Measurements from ENCODE around the gene ZMYM4. TPM values are rescaled to one million over a fixed set of nuclear protein-coding genes. Genes with fewer than 3 reads are reported as not detected.
"Not testable (repeated sequence)": the region's sequence is repeated elsewhere in the genome, so short reads cannot be mapped to it uniquely, and the experiment has no call there.

Gene ZMYM4
- polyA plus RNA-seq, 1 donor (not counting 4 experiments of a cell fraction or from before 2014, with no cell fraction given) = 24.8 TPM

DNA sequence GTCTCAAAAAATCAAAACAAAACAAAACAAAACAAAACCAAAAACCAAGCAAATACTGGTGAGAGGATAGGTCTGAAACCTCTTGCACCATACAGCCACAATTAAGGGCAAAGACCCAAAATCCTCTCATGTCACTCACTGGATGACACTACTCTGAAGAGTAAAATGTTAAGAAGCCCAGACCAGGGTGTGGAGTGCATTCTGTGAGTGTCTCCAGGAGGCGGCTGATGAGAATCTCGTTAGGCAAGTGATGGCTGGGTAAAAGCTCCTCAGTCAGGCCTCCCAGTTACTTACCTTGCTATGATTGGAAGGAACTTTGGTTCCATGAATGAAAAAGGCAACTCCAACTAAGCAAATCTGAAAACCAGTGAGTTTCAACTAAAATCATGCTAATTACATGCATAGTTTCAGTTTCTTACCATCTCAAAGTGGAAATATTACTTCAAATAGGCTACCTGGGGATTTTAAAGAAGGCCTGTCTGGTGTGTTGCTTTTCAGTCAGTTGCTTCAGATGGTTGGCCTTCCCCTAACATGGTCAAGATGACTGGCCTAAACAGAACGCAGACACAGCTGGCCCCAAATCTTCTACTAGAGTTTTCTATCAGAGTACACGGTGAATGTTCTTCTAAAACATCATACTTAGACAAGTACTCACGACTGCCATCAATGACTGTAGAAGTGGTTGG, 193.6 kb downstream of the ZMYM4 start:
- Histone ChIP-seq H3K9ac (ENCODE audit: control insufficient read depth, extremely low read depth, insufficient read depth, low read length) (no peak overlapping the region), H4K20me1 (ENCODE audit: control insufficient read depth, extremely low read depth, insufficient read depth, low read length) (no peaks in the 10 kb centered on the region), H3K4me3 (ENCODE audit: control insufficient read depth in 2 of 3, extremely low read depth in 1 of 3, insufficient read depth in 2 of 3, low read depth in 1 of 3, low read length in 3 of 3) (no peak overlapping the region), H3K79me2 (ENCODE audit: control insufficient read depth, insufficient read depth, low read length) (no peaks in the 10 kb centered on the region), H3K27me3 (ENCODE audit: control insufficient read depth, extremely low read depth, insufficient read depth, low read length) (no peaks in the 10 kb centered on the region), H3K36me3 (ENCODE audit: control insufficient read depth in 2 of 2, extremely low read depth in 1 of 2, insufficient read depth in 2 of 2, low read length in 2 of 2) (peaks cover 0 to 5% of the 10 kb centered on the region in 2 experiments), H3K9me1 (ENCODE audit: control insufficient read depth, extremely low read depth, insufficient read depth, low read length) (no peaks in the 10 kb centered on the region), H3K4me2 (ENCODE audit: control insufficient read depth, extremely low read depth, insufficient read depth, low read depth, low read length) (no peak overlapping the region), H3K4me1 (ENCODE audit: control insufficient read depth, extremely low read depth, insufficient read depth, low read length) (peaks cover 4% of the 10 kb centered on the region), H3K27ac (ENCODE audit: control insufficient read depth, insufficient read depth, low read length) (no peak overlapping the region), H3K9me3 (ENCODE audit: control insufficient read depth, low read depth, low read length) (no peaks in the 10 kb centered on the region), H2AFZ (ENCODE audit: control insufficient read depth, low read length) (no peak overlapping the region)
- dilution Hi-C loops (cut with MboI; ENCODE audit: extremely low pct_ligation_motif_present, low sequenced_read_pairs) = no loop called here
- FAIRE-seq (no peak), DNase-seq (ENCODE audit: low read depth, low spot score) (no peak)
- no peak for TF ChIP-seq CTCF (optimal IDR thresholded peaks at IDR 0.05 in 1 of 3, IDR thresholded peaks at IDR 0.05 in 1 of 3, conservative IDR thresholded peaks at IDR 0.05 in 1 of 3; ENCODE audit: extremely low read depth in 1 of 3, insufficient read depth in 2 of 3, low read length in 3 of 3)

- H3K4me3 ChIP-seq (ENCODE audit: control insufficient read depth in 2 of 3, extremely low read depth in 1 of 3, insufficient read depth in 2 of 3, low read depth in 1 of 3, low read length in 3 of 3) = no peak overlapping the region
- no peak overlapping the region for H3K27ac ChIP-seq (ENCODE audit: control insufficient read depth, insufficient read depth, low read length)
- no peaks in the 10 kb centered on the region for H4K20me1 ChIP-seq (ENCODE audit: control insufficient read depth, extremely low read depth, insufficient read depth, low read length)
- H3K9ac ChIP-seq (ENCODE audit: control insufficient read depth, extremely low read depth, insufficient read depth, low read length) = no peak overlapping the region
- FAIRE-seq (peak; percentile 34), DNase-seq (ENCODE audit: low read depth, low spot score) (no peak)
- no peaks in the 10 kb centered on the region for H3K9me3 ChIP-seq (ENCODE audit: control insufficient read depth, low read depth, low read length)
- peaks cover 0 to 5% of the 10 kb centered on the region in 2 experiments for H3K36me3 ChIP-seq (ENCODE audit: control insufficient read depth in 2 of 2, extremely low read depth in 1 of 2, insufficient read depth in 2 of 2, low read length in 2 of 2)
- H3K4me2 ChIP-seq (ENCODE audit: control insufficient read depth, extremely low read depth, insufficient read depth, low read depth, low read length) = no peak overlapping the region
- H3K4me1 ChIP-seq (ENCODE audit: control insufficient read depth, extremely low read depth, insufficient read depth, low read length) = peaks cover 10% of the 10 kb centered on the region
- dilution Hi-C loops (cut with MboI; ENCODE audit: extremely low pct_ligation_motif_present, low sequenced_read_pairs) = no loop called here
- no peaks in the 10 kb centered on the region for H3K79me2 ChIP-seq (ENCODE audit: control insufficient read depth, insufficient read depth, low read length)
- no peak overlapping the region for H2AFZ ChIP-seq (ENCODE audit: control insufficient read depth, low read length)
- no peaks in the 10 kb centered on the region for H3K9me1 ChIP-seq (ENCODE audit: control insufficient read depth, extremely low read depth, insufficient read depth, low read length)
- H3K27me3 ChIP-seq (ENCODE audit: control insufficient read depth, extremely low read depth, insufficient read depth, low read length) = no peaks in the 10 kb centered on the region
- TF ChIP-seq EZH2 (IDR thresholded peaks at IDR 0.05; ENCODE audit: low read length) = no peak
- no peak for TF ChIP-seq CTCF (optimal IDR thresholded peaks at IDR 0.05 in 1 of 3, IDR thresholded peaks at IDR 0.05 in 1 of 3, conservative IDR thresholded peaks at IDR 0.05 in 1 of 3; ENCODE audit: extremely low read depth in 1 of 3, insufficient read depth in 2 of 3, low read length in 3 of 3)
Measured at GRCh38 chr1:35463232-35463631, 194.7 kb downstream of the ZMYM4 start.

DNA sequence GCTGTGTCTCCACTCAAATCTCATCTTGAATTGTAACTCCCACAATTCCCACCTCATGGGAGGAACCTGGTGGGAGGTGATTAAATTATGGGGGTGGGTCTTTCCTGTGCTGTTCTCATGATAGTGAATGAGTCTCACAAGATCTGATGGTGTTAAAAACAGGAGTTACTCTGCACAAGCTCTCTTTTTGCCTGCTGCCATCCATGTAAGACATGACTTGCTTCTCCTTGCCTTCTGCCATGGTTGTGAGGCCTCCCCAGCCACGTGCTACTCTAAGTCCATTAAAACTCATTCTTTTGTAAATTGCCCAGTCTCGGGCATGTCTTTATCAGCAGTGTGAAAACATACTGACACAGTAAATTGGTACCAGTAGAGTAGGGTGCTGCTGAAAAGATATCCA, 195.2 kb downstream of the ZMYM4 start:
- H3K79me2 ChIP-seq (ENCODE audit: control insufficient read depth, insufficient read depth, low read length); FAIRE-seq; H3K27ac ChIP-seq (ENCODE audit: control insufficient read depth, insufficient read depth, low read length); DNase-seq (ENCODE audit: low read depth, low spot score); H3K9me3 ChIP-seq (ENCODE audit: control insufficient read depth, low read depth, low read length); H2AFZ ChIP-seq (ENCODE audit: control insufficient read depth, low read length); H3K27me3 ChIP-seq (ENCODE audit: control insufficient read depth, extremely low read depth, insufficient read depth, low read length); H3K9me1 ChIP-seq (ENCODE audit: control insufficient read depth, extremely low read depth, insufficient read depth, low read length); dilution Hi-C loops (cut with MboI; ENCODE audit: extremely low pct_ligation_motif_present, low sequenced_read_pairs); H4K20me1 ChIP-seq (ENCODE audit: control insufficient read depth, extremely low read depth, insufficient read depth, low read length); H3K4me3 ChIP-seq (ENCODE audit: control insufficient read depth in 2 of 3, extremely low read depth in 1 of 3, insufficient read depth in 2 of 3, low read depth in 1 of 3, low read length in 3 of 3); H3K9ac ChIP-seq (ENCODE audit: control insufficient read depth, extremely low read depth, insufficient read depth, low read length); H3K4me2 ChIP-seq (ENCODE audit: control insufficient read depth, extremely low read depth, insufficient read depth, low read depth, low read length); H3K36me3 ChIP-seq (ENCODE audit: control insufficient read depth in 2 of 2, extremely low read depth in 1 of 2, insufficient read depth in 2 of 2, low read length in 2 of 2): not testable (repeated sequence)
- H3K4me1 ChIP-seq (ENCODE audit: control insufficient read depth, extremely low read depth, insufficient read depth, low read length) = peaks cover 14% of the 10 kb centered on the region
